ENCODE results near the gene APP.
A peak's percentile ranks its signal among the peaks of the same experiment; 100 is the strongest.

APP gene

GRCh38 chr21:25897383-25897782 lies 273.2 kb downstream of the APP start:
- no peak for DNase-seq

GRCh38 chr21:25896501-25897056 lies 274.0 kb downstream of the APP start:
- DNase-seq = no peak

- peak; percentile 24 for DNase-seq
These were observed 274.9 kb downstream of the APP start for GRCh38 chr21:25895565-25896205.

GRCh38 chr21:25893191-25893590 lies 277.4 kb downstream of the APP start:
- no peak for DNase-seq

GRCh38 chr21:25891596-25891995 lies 279.0 kb downstream of the APP start:
- DNase-seq = no peak

GRCh38 chr21:25890001-25890400 lies 280.6 kb downstream of the APP start:
- no peak for DNase-seq

GRCh38 chr21:25888711-25889110 lies 281.9 kb downstream of the APP start:
- no peak for DNase-seq

GRCh38 chr21:25887646-25888306 lies 282.8 kb downstream of the APP start:
- DNase-seq = no peak

GRCh38 chr21:25887166-25887565 lies 283.4 kb downstream of the APP start:
- no peak for DNase-seq

- no peak for DNase-seq
These were observed 284.7 kb downstream of the APP start for GRCh38 chr21:25885880-25886279.

- DNase-seq = no peak
These were observed 285.2 kb downstream of the APP start for GRCh38 chr21:25885405-25885804.

GRCh38 chr21:25884311-25884710 lies 286.3 kb downstream of the APP start:
- DNase-seq = no peak

- peak; percentile 44 for DNase-seq
These were observed 288.8 kb downstream of the APP start for GRCh38 chr21:25881524-25882376.

- no peak for DNase-seq
These were observed 291.4 kb downstream of the APP start for GRCh38 chr21:25879203-25879602.

GRCh38 chr21:25878344-25878743 lies 292.2 kb downstream of the APP start:
- DNase-seq = no peak

- no peak for DNase-seq
These were observed 298.3 kb downstream of the APP start for GRCh38 chr21:25872271-25872670.

- DNase-seq = no peak
These were observed 299.0 kb downstream of the APP start for GRCh38 chr21:25871566-25871965.

- no peak for DNase-seq
These were observed 300.5 kb downstream of the APP start for GRCh38 chr21:25870084-25870483.

- DNase-seq = no peak
These were observed 303.5 kb downstream of the APP start for GRCh38 chr21:25867061-25867460.

GRCh38 chr21:25863747-25864146 lies 306.8 kb downstream of the APP start:
- DNase-seq = no peak

GRCh38 chr21:25863031-25863430 lies 307.5 kb downstream of the APP start:
- no peak for DNase-seq

- no peak for DNase-seq
These were observed 308.0 kb downstream of the APP start for GRCh38 chr21:25862596-25862995.

GRCh38 chr21:25862112-25862511 lies 308.5 kb downstream of the APP start:
- DNase-seq = no peak

Measured in NCI-H1105 (cell line).